GM10248 (cell line): ENCODE results near the gene ERCC4.
"Not testable (repeated sequence)": the region's sequence is repeated elsewhere in the genome, so short reads cannot be mapped to it uniquely, and the experiment has no call there.

Experiments used
- CTCF ChIA-PET: fragments of 300-600 bp; sonication (Branson Sonifier 250); formaldehyde crosslinking; extraction: SDS; loops from one replicate; lab custom pipeline; 2021; ENCODE audit warnings: antibody characterized with exemption; lab: Yijun Ruan, JAX
- POLR2A ChIA-PET: fragments of 350-650 bp; sonication (Branson Sonifier 250); formaldehyde crosslinking; extraction: SDS; loops from one replicate; lab custom pipeline; 2020; ENCODE audit warnings: antibody characterized with exemption; lab: Yijun Ruan, JAX
- DNase-seq: peaks from one replicate; pipeline ENCODE4 v3.0.0; 2012; ENCODE audit errors: extremely low spot score
- TF ChIP-seq, protein P1 (sequence below): IDR thresholded peaks from 2 replicates; pipeline ENCODE4 v1.5.1; 2012; ENCODE audit warnings: mild to moderate bottlenecking, low read depth; ENCODE audit errors: extremely low read depth, missing control alignments, control extremely low read depth

The ERCC4 gene

GRCh38 chr16:13902052-13902451, 17.9 kb upstream of the ERCC4 start:
- DNase-seq = no peak
- ChIA-PET CTCF (interaction anchor here (1.2 to 2.0 kb wide), 3 partner anchors 16 to 37 kb away, joined by 3 to 14 read pairs (median 3); partner anchors contain the start of gene ERCC4), POLR2A (no interaction called here)
- TF ChIP-seq, protein P1, sequence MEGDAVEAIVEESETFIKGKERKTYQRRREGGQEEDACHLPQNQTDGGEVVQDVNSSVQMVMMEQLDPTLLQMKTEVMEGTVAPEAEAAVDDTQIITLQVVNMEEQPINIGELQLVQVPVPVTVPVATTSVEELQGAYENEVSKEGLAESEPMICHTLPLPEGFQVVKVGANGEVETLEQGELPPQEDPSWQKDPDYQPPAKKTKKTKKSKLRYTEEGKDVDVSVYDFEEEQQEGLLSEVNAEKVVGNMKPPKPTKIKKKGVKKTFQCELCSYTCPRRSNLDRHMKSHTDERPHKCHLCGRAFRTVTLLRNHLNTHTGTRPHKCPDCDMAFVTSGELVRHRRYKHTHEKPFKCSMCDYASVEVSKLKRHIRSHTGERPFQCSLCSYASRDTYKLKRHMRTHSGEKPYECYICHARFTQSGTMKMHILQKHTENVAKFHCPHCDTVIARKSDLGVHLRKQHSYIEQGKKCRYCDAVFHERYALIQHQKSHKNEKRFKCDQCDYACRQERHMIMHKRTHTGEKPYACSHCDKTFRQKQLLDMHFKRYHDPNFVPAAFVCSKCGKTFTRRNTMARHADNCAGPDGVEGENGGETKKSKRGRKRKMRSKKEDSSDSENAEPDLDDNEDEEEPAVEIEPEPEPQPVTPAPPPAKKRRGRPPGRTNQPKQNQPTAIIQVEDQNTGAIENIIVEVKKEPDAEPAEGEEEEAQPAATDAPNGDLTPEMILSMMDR = no peak

GRCh38 chr16:13902677-13903076, 17.3 kb upstream of the ERCC4 start:
- TF ChIP-seq, protein P1 = no peak
- CTCF ChIA-PET = interaction anchor here (0.9 to 2.0 kb wide), 3 partner anchors 17 to 38 kb away, joined by 3 to 14 read pairs (median 3); partner anchors contain the start of gene ERCC4
- no peak for DNase-seq
- POLR2A ChIA-PET = no interaction called here

DNA sequence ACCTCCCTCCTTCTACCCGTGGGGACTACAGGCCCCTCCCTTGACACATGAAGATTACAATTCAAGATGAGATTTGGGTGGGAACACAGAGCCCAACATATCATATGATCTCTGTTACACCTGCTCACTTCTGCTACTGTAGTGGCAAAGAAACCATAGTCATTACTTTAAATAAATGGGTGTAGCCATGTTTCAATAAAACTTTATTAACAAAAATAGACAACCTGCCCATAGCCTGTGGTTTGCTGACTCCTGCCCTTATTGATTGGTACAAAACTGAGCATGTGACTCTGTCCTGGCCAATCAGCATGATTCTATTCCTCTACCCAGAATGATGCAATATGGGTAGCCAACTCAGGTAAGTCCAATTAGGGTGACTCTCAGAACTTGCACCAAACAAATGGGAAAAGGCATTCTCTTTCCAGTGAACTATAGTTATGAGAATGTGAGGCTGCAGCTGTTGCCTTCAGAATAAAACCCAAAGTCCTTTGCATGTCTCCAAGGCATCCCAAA, 15.7 kb upstream of the ERCC4 start:
- POLR2A ChIA-PET = no interaction called here
- TF ChIP-seq, protein P1 = no peak
- CTCF ChIA-PET = interaction anchor here (1.2 to 6.9 kb wide), 3 partner anchors 10 to 14 kb away, joined by 3 to 43 read pairs (median 3); partner anchors contain the start of gene ERCC4
- DNase-seq = no peak

- POLR2A ChIA-PET, DNase-seq: not testable (repeated sequence)
- TF ChIP-seq, protein P1 = peak; percentile 54
- CTCF ChIA-PET = interaction anchor here (1.2 to 6.9 kb wide), 3 partner anchors 9 to 13 kb away, joined by 3 to 43 read pairs (median 3); partner anchors contain the start of gene ERCC4
Measured at GRCh38 chr16:13904822-13905221, 15.1 kb upstream of the ERCC4 start.

- CTCF ChIA-PET = interaction anchor here (1.0 to 6.9 kb wide), 4 partner anchors 11 to 28 kb away, joined by 3 to 43 read pairs (median 4); partner anchors contain the start of gene ERCC4
- no peak for DNase-seq
Measured at GRCh38 chr16:13906168-13907089, 13.5 kb upstream of the ERCC4 start.

GRCh38 chr16:13907431-13907830, 12.5 kb upstream of the ERCC4 start:
- ChIA-PET CTCF (interaction anchor here (6.9 kb wide), 1 partner anchor 11 kb away, joined by 43 read pairs; the partner anchor contains the start of gene ERCC4), POLR2A (no interaction called here)
- DNase-seq = no peak
- TF ChIP-seq, protein P1 = no peak

More at GRCh38 chr16:13906168-13907089, 13.5 kb upstream of the ERCC4 start:
- POLR2A ChIA-PET = no interaction called here
- TF ChIP-seq, protein P1 = no peak
